Fibroblast of skin of scalp (primary cell): ENCODE data around the gene RAB5IF. TPM values are rescaled to one million over a fixed set of nuclear protein-coding genes. Genes with fewer than 3 reads are reported as not detected.
"Not testable (repeated sequence)": the region's sequence is repeated elsewhere in the genome, so short reads cannot be mapped to it uniquely, and the experiment has no call there.

ENCODE experiments used
- DNase-seq: peaks from one replicate; pipeline ENCODE4 v3.0.0-alpha.2; 2013
- polyA plus RNA-seq, 2 experiments: library from polyadenylated mRNA; unstranded; fragments of 120-200 nt; gene quantifications; one replicate each; pipeline ENCODE4 v1.2.1, GENCODE V29; 2013; ENCODE audit not compliant: insufficient read length in 2 of 2

Gene RAB5IF
- polyA plus RNA-seq (2013, experiment 1 of 2; ENCODE audit: insufficient read length): 70.4 TPM
- 75.4 TPM for polyA plus RNA-seq (2013, experiment 2 of 2; ENCODE audit: insufficient read length)

GRCh38 chr20:36605399-36606157 is at the start of gene RAB5IF:
RAB5IF (plus strand) TSS chr20:36605779; CDS start chr20:36605952, 173 bp downstream.
- DNase-seq: peak; percentile 98

GRCh38 chr20:36562724-36563123 is 42.9 kb upstream of the RAB5IF start:
- DNase-seq: no peak

- DNase-seq: no peak
Measured at GRCh38 chr20:36563374-36563773, 42.2 kb upstream of the RAB5IF start.

GRCh38 chr20:36564078-36564725 is 41.4 kb upstream of the RAB5IF start:
- DNase-seq: not testable (repeated sequence)

- DNase-seq: not testable (repeated sequence)
Measured at GRCh38 chr20:36564726-36565121, 40.9 kb upstream of the RAB5IF start.

GRCh38 chr20:36565520-36565919 is 40.1 kb upstream of the RAB5IF start:
- DNase-seq: no peak

- peak; percentile 61 for DNase-seq
Measured at GRCh38 chr20:36569847-36570429, 35.6 kb upstream of the RAB5IF start.

GRCh38 chr20:36571564-36572504 is 33.7 kb upstream of the RAB5IF start:
- no peak for DNase-seq

GRCh38 chr20:36572701-36573102 is 32.9 kb upstream of the RAB5IF start:
- peak; percentile 22 for DNase-seq

- peak; percentile 93 for DNase-seq
Measured at GRCh38 chr20:36573103-36573797, 32.3 kb upstream of the RAB5IF start, which contains the start of gene TGIF2. TGIF2 (plus strand) TSS chr20:36573597; CDS start chr20:36578775, 5,178 bp downstream.

GRCh38 chr20:36573798-36574365 is 31.7 kb upstream of the RAB5IF start:
- no peak for DNase-seq

- peak; percentile 26 for DNase-seq
Measured at GRCh38 chr20:36574366-36575135, 31.0 kb upstream of the RAB5IF start.

GRCh38 chr20:36576081-36576445 is 29.5 kb upstream of the RAB5IF start:
- no peak for DNase-seq

GRCh38 chr20:36578356-36579041 is 27.1 kb upstream of the RAB5IF start:
- DNase-seq: no peak

GRCh38 chr20:36579996-36580545 is 25.5 kb upstream of the RAB5IF start:
- DNase-seq: peak; percentile 4

GRCh38 chr20:36582322-36582721 is 23.3 kb upstream of the RAB5IF start:
- no peak for DNase-seq

- DNase-seq: no peak
Measured at GRCh38 chr20:36582821-36583220, 22.8 kb upstream of the RAB5IF start.

GRCh38 chr20:36584018-36584481 is 21.5 kb upstream of the RAB5IF start:
- DNase-seq: no peak

GRCh38 chr20:36585410-36586125 is 20.0 kb upstream of the RAB5IF start:
- peak; percentile 73 for DNase-seq
